ENCODE data around the gene ARHGAP15.

DNA sequence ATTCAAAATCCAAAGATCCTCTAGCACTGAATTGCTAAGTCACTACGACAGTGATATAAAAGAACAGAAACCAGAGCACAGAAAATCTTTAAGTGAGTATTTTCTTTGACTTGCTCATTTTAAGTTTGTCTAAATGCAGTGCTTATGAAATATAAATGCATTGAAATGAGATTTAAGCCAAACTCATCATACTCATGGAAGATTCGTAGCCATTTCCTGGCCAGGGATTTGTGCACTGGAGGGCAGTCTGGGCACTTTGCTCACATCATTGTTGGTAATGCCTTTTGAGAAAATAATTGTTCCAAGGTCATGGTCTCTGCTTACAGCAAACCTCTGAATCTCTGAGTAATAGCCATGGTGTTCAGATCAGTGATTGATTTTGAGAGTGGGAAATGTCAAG, 307.7 kb downstream of the ARHGAP15 start:
- TF ChIP-seq, protein P1, sequence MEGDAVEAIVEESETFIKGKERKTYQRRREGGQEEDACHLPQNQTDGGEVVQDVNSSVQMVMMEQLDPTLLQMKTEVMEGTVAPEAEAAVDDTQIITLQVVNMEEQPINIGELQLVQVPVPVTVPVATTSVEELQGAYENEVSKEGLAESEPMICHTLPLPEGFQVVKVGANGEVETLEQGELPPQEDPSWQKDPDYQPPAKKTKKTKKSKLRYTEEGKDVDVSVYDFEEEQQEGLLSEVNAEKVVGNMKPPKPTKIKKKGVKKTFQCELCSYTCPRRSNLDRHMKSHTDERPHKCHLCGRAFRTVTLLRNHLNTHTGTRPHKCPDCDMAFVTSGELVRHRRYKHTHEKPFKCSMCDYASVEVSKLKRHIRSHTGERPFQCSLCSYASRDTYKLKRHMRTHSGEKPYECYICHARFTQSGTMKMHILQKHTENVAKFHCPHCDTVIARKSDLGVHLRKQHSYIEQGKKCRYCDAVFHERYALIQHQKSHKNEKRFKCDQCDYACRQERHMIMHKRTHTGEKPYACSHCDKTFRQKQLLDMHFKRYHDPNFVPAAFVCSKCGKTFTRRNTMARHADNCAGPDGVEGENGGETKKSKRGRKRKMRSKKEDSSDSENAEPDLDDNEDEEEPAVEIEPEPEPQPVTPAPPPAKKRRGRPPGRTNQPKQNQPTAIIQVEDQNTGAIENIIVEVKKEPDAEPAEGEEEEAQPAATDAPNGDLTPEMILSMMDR (IDR thresholded peaks at IDR 0.05): no peak
- TF ChIP-seq, protein P2, sequence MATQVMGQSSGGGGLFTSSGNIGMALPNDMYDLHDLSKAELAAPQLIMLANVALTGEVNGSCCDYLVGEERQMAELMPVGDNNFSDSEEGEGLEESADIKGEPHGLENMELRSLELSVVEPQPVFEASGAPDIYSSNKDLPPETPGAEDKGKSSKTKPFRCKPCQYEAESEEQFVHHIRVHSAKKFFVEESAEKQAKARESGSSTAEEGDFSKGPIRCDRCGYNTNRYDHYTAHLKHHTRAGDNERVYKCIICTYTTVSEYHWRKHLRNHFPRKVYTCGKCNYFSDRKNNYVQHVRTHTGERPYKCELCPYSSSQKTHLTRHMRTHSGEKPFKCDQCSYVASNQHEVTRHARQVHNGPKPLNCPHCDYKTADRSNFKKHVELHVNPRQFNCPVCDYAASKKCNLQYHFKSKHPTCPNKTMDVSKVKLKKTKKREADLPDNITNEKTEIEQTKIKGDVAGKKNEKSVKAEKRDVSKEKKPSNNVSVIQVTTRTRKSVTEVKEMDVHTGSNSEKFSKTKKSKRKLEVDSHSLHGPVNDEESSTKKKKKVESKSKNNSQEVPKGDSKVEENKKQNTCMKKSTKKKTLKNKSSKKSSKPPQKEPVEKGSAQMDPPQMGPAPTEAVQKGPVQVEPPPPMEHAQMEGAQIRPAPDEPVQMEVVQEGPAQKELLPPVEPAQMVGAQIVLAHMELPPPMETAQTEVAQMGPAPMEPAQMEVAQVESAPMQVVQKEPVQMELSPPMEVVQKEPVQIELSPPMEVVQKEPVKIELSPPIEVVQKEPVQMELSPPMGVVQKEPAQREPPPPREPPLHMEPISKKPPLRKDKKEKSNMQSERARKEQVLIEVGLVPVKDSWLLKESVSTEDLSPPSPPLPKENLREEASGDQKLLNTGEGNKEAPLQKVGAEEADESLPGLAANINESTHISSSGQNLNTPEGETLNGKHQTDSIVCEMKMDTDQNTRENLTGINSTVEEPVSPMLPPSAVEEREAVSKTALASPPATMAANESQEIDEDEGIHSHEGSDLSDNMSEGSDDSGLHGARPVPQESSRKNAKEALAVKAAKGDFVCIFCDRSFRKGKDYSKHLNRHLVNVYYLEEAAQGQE (IDR thresholded peaks at IDR 0.05; ENCODE audit: insufficient read depth in 1 of 2, low read depth in 2 of 2, low read length in 1 of 2): no peak
- TF ChIP-seq POLR2AphosphoS5 (IDR thresholded peaks at IDR 0.05; ENCODE audit: low read depth, low read length): no peak
